A673 (cell line): ENCODE measurements around the gene PRSS23.

Experiments used
- CTCF ChIP-seq: fragments of 300-800, 200-600 bp; sonication (generic); conservative IDR thresholded peaks from 2 replicates; pipeline ENCODE4 v1.5.1; 2017; ENCODE audit warnings: low read depth, mild to moderate bottlenecking, antibody characterized with exemption, low read length, moderate library complexity, mixed read lengths
- EZH2 ChIP-seq: fragments of 200-600 bp; sonication (generic); IDR thresholded peaks from 2 replicates; pipeline ENCODE4 v1.6.1; 2017; ENCODE audit warnings: borderline replicate concordance, low read depth, mild to moderate bottlenecking, mixed read lengths, antibody characterized with exemption, low read length; ENCODE audit not compliant: poor library complexity, severe bottlenecking

GRCh38 chr11:86810288-86810687 lies 9.9 kb downstream of the PRSS23 start:
- TF ChIP-seq CTCF (no peak), EZH2 (no peak)
